SK-N-MC (cell line): ENCODE data around the gene PITPNC1.

ENCODE experiments used
- EZH2 ChIP-seq: fragments of 200-600 bp; sonication (generic); IDR thresholded peaks from one replicate; pipeline ENCODE4 v1.6.1; 2017; ENCODE audit warnings: antibody characterized with exemption
- POLR2AphosphoS5 ChIP-seq: IDR thresholded peaks from 2 replicates; pipeline ENCODE4 v1.6.1; 2012; ENCODE audit warnings: mild to moderate bottlenecking, low read depth, low read length, borderline replicate concordance

GRCh38 chr17:67502151-67502550 lies 125.1 kb downstream of the PITPNC1 start:
- TF ChIP-seq POLR2AphosphoS5 (no peak), EZH2 (no peak)
